WTC11 (cell line): ENCODE measurements around the gene TBX10. TPM values are rescaled to one million over a fixed set of nuclear protein-coding genes. Genes with fewer than 3 reads are reported as not detected.

Experiments
- ATAC-seq: fragments of 200-7000 bp; cut with Tn5 transposase; 2 replicates; pipeline ENCODE4 v1.10.0; 2021; ENCODE audit warnings: mild to moderate bottlenecking, moderate library complexity
- Bru-seq: library from RNA; stranded (reverse); fragments of 400-500 nt; gene quantifications from one replicate; lab custom pipeline; 2021; lab: Mats Ljungman, UMichigan
- CTCF ChIA-PET: fragments of 300-600 bp; sonication (Branson Sonifier 250); formaldehyde crosslinking; loops from one replicate; lab custom pipeline; 2021; ENCODE audit warnings: antibody characterized with exemption; lab: Charles Lee
- POLR2A ChIA-PET: fragments of 350-600 bp; sonication (Branson Sonifier 250); formaldehyde crosslinking; loops from one replicate; lab custom pipeline; 2021; ENCODE audit warnings: antibody characterized with exemption; lab: Charles Lee
- DNase-seq: peaks from one replicate; pipeline ENCODE4 v3.0.0; 2021; ENCODE audit warnings: low spot score
- H3K27ac Mint-ChIP-seq: 2 replicates; pipeline ENCODE4 v1.8.0; 2021; ENCODE audit warnings: mixed read lengths
- H3K27me3 Mint-ChIP-seq: 2 replicates; pipeline ENCODE4 v1.8.0; 2021; ENCODE audit warnings: low read depth, mild to moderate bottlenecking, moderate library complexity, mixed read lengths
- H3K36me3 Mint-ChIP-seq: 2 replicates; pipeline ENCODE4 v1.8.0; 2021; ENCODE audit warnings: mixed read lengths
- H3K4me1 Mint-ChIP-seq: 2 replicates; pipeline ENCODE4 v1.8.0; 2022; ENCODE audit warnings: mixed read lengths
- H3K4me3 Mint-ChIP-seq: 2 replicates; pipeline ENCODE4 v1.8.0; 2021; ENCODE audit warnings: mild to moderate bottlenecking, moderate library complexity, mixed read lengths
- H3K9me3 Mint-ChIP-seq: 2 replicates; pipeline ENCODE4 v1.8.0; 2021; ENCODE audit warnings: mixed read lengths
- CREB1 ChIP-seq: sonication (generic); formaldehyde crosslinking; IDR thresholded peaks from 2 replicates; pipeline ENCODE4 v1.8.0; 2023; ENCODE audit warnings: mild to moderate bottlenecking, missing genetic modification reagents
- GABPB1 ChIP-seq: sonication (generic); formaldehyde crosslinking; IDR thresholded peaks from 2 replicates; pipeline ENCODE4 v1.8.1; 2023; ENCODE audit warnings: mild to moderate bottlenecking, missing genetic modification reagents
- GRHL2 ChIP-seq: fragments of 250-450 bp; sonication (Bioruptor Pico); IDR thresholded peaks from 2 replicates; pipeline ENCODE4 v1.8.0; 2022; ENCODE audit warnings: mild to moderate bottlenecking, moderate library complexity; ENCODE audit not compliant: insufficient replicate concordance, severe bottlenecking
- MYBL2 ChIP-seq: sonication (generic); formaldehyde crosslinking; IDR thresholded peaks from 2 replicates; pipeline ENCODE4 v1.8.1; 2023; ENCODE audit warnings: mild to moderate bottlenecking, moderate library complexity, missing genetic modification reagents
- NFATC4 ChIP-seq: fragments of 250-450 bp; sonication (Bioruptor Pico); IDR thresholded peaks from 2 replicates; pipeline ENCODE4 v1.9.0; 2021; ENCODE audit warnings: mild to moderate bottlenecking
- NFE2L1 ChIP-seq: sonication (generic); formaldehyde crosslinking; IDR thresholded peaks from 2 replicates; pipeline ENCODE4 v1.8.1; 2023; ENCODE audit warnings: missing genetic modification reagents
- SMAD4 ChIP-seq: sonication (generic); formaldehyde crosslinking; IDR thresholded peaks from 2 replicates; pipeline ENCODE4 v1.8.0; 2022; ENCODE audit warnings: mild to moderate bottlenecking, missing genetic modification reagents
- TP53 ChIP-seq: sonication (generic); formaldehyde crosslinking; IDR thresholded peaks from 2 replicates; pipeline ENCODE4 v1.8.1; 2023; ENCODE audit warnings: mild to moderate bottlenecking, missing genetic modification reagents
- ZNF263 ChIP-seq: sonication (generic); formaldehyde crosslinking; IDR thresholded peaks from 2 replicates; pipeline ENCODE4 v1.8.1; 2022; ENCODE audit warnings: low read depth, mild to moderate bottlenecking, moderate library complexity, missing genetic modification reagents
- ZNF416 ChIP-seq: fragments of 250-450 bp; sonication (Bioruptor Pico); IDR thresholded peaks from 2 replicates; pipeline ENCODE4 v1.9.0; 2021; ENCODE audit warnings: mild to moderate bottlenecking, inconsistent platforms
- ZNF423 ChIP-seq: fragments of 250-450 bp; sonication (Bioruptor Pico); IDR thresholded peaks from 2 replicates; pipeline ENCODE4 v2.1.2; 2022; ENCODE audit warnings: mild to moderate bottlenecking, moderate library complexity
- ZNF671 ChIP-seq: fragments of 250-450 bp; sonication (Bioruptor Pico); IDR thresholded peaks from 2 replicates; pipeline ENCODE4 v1.8.0; 2021; ENCODE audit warnings: mild to moderate bottlenecking
- long read RNA-seq, 3 experiments: library from RNA in 1 of 3; library from capped mRNA in 1 of 3; library from polyadenylated mRNA in 1 of 3; unstranded in 2 of 3; stranded (forward) in 1 of 3; transcript quantifications; one replicate each; pipeline ENCODE4 v2.0.0, GENCODE V29; 2021
- total RNA-seq: library from RNA; stranded (reverse); gene quantifications from 3 replicates; pipeline ENCODE4 v1.2.3, GENCODE V29; 2021
- TF ChIP-seq, protein P1 (sequence below): sonication (generic); formaldehyde crosslinking; conservative IDR thresholded peaks from 2 replicates; pipeline ENCODE4 v1.8.1; 2022; ENCODE audit warnings: mild to moderate bottlenecking, missing genetic modification reagents
- TF ChIP-seq, protein P2 (sequence below): sonication (generic); formaldehyde crosslinking; IDR thresholded peaks from 2 replicates; pipeline ENCODE4 v1.8.0; 2022; ENCODE audit warnings: mild to moderate bottlenecking, missing genetic modification reagents
- TF ChIP-seq, protein P3 (sequence below): sonication (generic); formaldehyde crosslinking; IDR thresholded peaks from 2 replicates; pipeline ENCODE4 v1.8.0; 2023; ENCODE audit warnings: missing genetic modification reagents, mild to moderate bottlenecking, borderline replicate concordance
- TF ChIP-seq, protein P4 (sequence below): sonication (generic); formaldehyde crosslinking; IDR thresholded peaks from 2 replicates; pipeline ENCODE4 v1.8.0; 2023; ENCODE audit warnings: missing genetic modification reagents
- TF ChIP-seq, protein P5 (sequence below): sonication (generic); formaldehyde crosslinking; IDR thresholded peaks from 2 replicates; pipeline ENCODE4 v1.8.0; 2022; ENCODE audit warnings: missing genetic modification reagents
- TF ChIP-seq, protein P6 (sequence below): sonication (generic); formaldehyde crosslinking; conservative IDR thresholded peaks from 2 replicates; pipeline ENCODE4 v1.8.1; 2023; ENCODE audit warnings: mild to moderate bottlenecking, low read depth, missing genetic modification reagents, moderate library complexity
- TF ChIP-seq, protein P7 (sequence below): sonication (generic); formaldehyde crosslinking; IDR thresholded peaks from 2 replicates; pipeline ENCODE4 v1.8.1; 2023; ENCODE audit warnings: mild to moderate bottlenecking, missing genetic modification reagents, moderate library complexity

TBX10 gene
- 0.21 TPM in 1 of 3 replicates, not detected in the others for total RNA-seq
- percentile 11 among the genes with signal in this experiment for Bru-seq, nascent RNA
- long read RNA-seq, experiment 1, partial matches to known transcripts, result 1 of 1 reads
- long read RNA-seq, experiment 1, other reads (novel, unspliced or antisense), result 0 of 1 reads
- long read RNA-seq, experiment 2, result 0 reads
- long read RNA-seq, experiment 3, result 0 reads

DNA sequence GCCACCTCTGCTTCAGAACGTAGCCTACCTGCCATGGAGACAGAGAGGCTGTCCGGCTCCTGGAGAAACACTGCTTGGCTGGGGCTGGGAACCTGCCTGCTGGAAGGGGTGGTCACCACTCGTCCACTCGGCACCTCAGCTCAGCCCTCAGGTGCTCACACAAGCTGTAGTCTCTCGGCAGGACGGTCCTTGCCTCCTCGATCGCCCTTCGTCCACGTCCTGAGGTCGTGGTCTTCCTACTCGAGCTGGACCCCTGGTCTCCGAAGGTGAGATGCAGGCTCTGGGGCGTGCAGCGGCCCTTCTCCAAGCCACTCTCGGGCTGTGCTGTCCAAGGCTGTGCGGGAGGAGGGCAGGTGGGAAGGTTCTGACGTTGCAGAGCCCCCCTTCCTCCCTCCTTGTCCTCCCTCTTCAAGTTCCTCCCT lies at the start of gene TBX10:
TSS of gene TBX10 (minus strand) at position 326 of the 422 bp plus-strand sequence. CDS start at position 35, 291 bp downstream.
- Mint-ChIP-seq H3K9me3 (peaks cover 3% of the 10 kb centered on the region; the same call in 1 of the 2 replicates), H3K27me3 (peaks cover 30% of the 10 kb centered on the region), H3K4me1 (peaks cover 5% of the 10 kb centered on the region), H3K27ac (no peak within 1 kb of the TSS), H3K4me3 (no peak within 1 kb of the TSS), H3K36me3 (no peaks in the 10 kb centered on the region)
- CTCF ChIA-PET, result interaction anchor here (0.8 to 4.5 kb wide), 6 partner anchors 10 to 59 kb away, joined by 3 to 43 read pairs (median 6); partner anchors contain the start of genes ALDH3B2 and NUDT8
- TF ChIP-seq ZNF671 (CRISPR knock-in tag), result no peak
- ATAC-seq, result no peak
- no peak for DNase-seq
- POLR2A ChIA-PET, result no interaction called here

DNA sequence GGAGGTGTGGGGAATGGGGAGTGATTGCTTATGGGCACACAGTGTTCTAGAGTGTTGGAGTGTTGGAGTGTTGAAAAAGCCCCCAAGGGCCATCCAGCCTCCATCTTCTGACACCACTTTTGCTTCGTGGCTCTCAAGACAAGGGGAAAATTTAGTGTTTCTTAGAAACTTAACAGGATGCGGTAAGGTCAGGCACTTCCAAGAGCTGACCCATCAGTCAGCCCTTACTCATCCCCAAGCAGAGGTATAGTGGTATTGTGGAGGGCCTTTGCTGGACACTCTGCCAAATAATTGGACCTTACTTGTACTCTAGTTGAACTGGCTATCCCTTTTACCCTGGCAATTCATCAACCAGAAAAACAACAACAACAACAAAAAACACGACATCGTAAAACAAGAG lies 49.6 kb upstream of the TBX10 start:
- ATAC-seq (no peak), DNase-seq (no peak)
- H3K4me1 Mint-ChIP-seq, result peaks cover 5% of the 10 kb centered on the region; the same call in 1 of the 2 replicates
- CTCF ChIA-PET, result no interaction called here
- no peak overlapping the region for H3K27ac Mint-ChIP-seq
- H3K36me3 Mint-ChIP-seq, result no peaks in the 10 kb centered on the region
- H3K9me3 Mint-ChIP-seq, result no peaks in the 10 kb centered on the region
- no peak overlapping the region for H3K4me3 Mint-ChIP-seq
- H3K27me3 Mint-ChIP-seq, result no peaks in the 10 kb centered on the region; the same call in 1 of the 2 replicates
- POLR2A ChIA-PET, result no interaction called here
- TF ChIP-seq, protein P1, sequence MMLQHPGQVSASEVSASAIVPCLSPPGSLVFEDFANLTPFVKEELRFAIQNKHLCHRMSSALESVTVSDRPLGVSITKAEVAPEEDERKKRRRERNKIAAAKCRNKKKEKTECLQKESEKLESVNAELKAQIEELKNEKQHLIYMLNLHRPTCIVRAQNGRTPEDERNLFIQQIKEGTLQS (CRISPR knock-in tag), result no peak
- TF ChIP-seq, protein P2, sequence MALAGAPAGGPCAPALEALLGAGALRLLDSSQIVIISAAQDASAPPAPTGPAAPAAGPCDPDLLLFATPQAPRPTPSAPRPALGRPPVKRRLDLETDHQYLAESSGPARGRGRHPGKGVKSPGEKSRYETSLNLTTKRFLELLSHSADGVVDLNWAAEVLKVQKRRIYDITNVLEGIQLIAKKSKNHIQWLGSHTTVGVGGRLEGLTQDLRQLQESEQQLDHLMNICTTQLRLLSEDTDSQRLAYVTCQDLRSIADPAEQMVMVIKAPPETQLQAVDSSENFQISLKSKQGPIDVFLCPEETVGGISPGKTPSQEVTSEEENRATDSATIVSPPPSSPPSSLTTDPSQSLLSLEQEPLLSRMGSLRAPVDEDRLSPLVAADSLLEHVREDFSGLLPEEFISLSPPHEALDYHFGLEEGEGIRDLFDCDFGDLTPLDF (CRISPR knock-in tag), result no peak
- no peak for TF ChIP-seq MYBL2
- TF ChIP-seq, protein P3, sequence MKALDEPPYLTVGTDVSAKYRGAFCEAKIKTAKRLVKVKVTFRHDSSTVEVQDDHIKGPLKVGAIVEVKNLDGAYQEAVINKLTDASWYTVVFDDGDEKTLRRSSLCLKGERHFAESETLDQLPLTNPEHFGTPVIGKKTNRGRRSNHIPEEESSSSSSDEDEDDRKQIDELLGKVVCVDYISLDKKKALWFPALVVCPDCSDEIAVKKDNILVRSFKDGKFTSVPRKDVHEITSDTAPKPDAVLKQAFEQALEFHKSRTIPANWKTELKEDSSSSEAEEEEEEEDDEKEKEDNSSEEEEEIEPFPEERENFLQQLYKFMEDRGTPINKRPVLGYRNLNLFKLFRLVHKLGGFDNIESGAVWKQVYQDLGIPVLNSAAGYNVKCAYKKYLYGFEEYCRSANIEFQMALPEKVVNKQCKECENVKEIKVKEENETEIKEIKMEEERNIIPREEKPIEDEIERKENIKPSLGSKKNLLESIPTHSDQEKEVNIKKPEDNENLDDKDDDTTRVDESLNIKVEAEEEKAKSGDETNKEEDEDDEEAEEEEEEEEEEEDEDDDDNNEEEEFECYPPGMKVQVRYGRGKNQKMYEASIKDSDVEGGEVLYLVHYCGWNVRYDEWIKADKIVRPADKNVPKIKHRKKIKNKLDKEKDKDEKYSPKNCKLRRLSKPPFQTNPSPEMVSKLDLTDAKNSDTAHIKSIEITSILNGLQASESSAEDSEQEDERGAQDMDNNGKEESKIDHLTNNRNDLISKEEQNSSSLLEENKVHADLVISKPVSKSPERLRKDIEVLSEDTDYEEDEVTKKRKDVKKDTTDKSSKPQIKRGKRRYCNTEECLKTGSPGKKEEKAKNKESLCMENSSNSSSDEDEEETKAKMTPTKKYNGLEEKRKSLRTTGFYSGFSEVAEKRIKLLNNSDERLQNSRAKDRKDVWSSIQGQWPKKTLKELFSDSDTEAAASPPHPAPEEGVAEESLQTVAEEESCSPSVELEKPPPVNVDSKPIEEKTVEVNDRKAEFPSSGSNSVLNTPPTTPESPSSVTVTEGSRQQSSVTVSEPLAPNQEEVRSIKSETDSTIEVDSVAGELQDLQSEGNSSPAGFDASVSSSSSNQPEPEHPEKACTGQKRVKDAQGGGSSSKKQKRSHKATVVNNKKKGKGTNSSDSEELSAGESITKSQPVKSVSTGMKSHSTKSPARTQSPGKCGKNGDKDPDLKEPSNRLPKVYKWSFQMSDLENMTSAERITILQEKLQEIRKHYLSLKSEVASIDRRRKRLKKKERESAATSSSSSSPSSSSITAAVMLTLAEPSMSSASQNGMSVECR (CRISPR knock-in tag), result no peak
- no peak for TF ChIP-seq GRHL2 (CRISPR knock-in tag)
- TF ChIP-seq GABPB1 (CRISPR knock-in tag), result no peak
- TF ChIP-seq TP53 (CRISPR knock-in tag), result no peak
- TF ChIP-seq ZNF416 (CRISPR knock-in tag), result no peak
- TF ChIP-seq, protein P4, sequence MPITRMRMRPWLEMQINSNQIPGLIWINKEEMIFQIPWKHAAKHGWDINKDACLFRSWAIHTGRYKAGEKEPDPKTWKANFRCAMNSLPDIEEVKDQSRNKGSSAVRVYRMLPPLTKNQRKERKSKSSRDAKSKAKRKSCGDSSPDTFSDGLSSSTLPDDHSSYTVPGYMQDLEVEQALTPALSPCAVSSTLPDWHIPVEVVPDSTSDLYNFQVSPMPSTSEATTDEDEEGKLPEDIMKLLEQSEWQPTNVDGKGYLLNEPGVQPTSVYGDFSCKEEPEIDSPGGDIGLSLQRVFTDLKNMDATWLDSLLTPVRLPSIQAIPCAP (CRISPR knock-in tag), result no peak
- no peak for TF ChIP-seq SMAD4 (CRISPR knock-in tag)
- TF ChIP-seq, protein P5, sequence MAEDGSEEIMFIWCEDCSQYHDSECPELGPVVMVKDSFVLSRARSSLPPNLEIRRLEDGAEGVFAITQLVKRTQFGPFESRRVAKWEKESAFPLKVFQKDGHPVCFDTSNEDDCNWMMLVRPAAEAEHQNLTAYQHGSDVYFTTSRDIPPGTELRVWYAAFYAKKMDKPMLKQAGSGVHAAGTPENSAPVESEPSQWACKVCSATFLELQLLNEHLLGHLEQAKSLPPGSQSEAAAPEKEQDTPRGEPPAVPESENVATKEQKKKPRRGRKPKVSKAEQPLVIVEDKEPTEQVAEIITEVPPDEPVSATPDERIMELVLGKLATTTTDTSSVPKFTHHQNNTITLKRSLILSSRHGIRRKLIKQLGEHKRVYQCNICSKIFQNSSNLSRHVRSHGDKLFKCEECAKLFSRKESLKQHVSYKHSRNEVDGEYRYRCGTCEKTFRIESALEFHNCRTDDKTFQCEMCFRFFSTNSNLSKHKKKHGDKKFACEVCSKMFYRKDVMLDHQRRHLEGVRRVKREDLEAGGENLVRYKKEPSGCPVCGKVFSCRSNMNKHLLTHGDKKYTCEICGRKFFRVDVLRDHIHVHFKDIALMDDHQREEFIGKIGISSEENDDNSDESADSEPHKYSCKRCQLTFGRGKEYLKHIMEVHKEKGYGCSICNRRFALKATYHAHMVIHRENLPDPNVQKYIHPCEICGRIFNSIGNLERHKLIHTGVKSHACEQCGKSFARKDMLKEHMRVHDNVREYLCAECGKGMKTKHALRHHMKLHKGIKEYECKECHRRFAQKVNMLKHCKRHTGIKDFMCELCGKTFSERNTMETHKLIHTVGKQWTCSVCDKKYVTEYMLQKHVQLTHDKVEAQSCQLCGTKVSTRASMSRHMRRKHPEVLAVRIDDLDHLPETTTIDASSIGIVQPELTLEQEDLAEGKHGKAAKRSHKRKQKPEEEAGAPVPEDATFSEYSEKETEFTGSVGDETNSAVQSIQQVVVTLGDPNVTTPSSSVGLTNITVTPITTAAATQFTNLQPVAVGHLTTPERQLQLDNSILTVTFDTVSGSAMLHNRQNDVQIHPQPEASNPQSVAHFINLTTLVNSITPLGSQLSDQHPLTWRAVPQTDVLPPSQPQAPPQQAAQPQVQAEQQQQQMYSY, result no peak
- TF ChIP-seq NFE2L1 (CRISPR knock-in tag), result no peak
- TF ChIP-seq ZNF263 (CRISPR knock-in tag), result no peak
- TF ChIP-seq, protein P6, sequence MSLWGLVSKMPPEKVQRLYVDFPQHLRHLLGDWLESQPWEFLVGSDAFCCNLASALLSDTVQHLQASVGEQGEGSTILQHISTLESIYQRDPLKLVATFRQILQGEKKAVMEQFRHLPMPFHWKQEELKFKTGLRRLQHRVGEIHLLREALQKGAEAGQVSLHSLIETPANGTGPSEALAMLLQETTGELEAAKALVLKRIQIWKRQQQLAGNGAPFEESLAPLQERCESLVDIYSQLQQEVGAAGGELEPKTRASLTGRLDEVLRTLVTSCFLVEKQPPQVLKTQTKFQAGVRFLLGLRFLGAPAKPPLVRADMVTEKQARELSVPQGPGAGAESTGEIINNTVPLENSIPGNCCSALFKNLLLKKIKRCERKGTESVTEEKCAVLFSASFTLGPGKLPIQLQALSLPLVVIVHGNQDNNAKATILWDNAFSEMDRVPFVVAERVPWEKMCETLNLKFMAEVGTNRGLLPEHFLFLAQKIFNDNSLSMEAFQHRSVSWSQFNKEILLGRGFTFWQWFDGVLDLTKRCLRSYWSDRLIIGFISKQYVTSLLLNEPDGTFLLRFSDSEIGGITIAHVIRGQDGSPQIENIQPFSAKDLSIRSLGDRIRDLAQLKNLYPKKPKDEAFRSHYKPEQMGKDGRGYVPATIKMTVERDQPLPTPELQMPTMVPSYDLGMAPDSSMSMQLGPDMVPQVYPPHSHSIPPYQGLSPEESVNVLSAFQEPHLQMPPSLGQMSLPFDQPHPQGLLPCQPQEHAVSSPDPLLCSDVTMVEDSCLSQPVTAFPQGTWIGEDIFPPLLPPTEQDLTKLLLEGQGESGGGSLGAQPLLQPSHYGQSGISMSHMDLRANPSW (CRISPR knock-in tag), result no peak
- TF ChIP-seq CREB1, result no peak
- TF ChIP-seq, protein P7, sequence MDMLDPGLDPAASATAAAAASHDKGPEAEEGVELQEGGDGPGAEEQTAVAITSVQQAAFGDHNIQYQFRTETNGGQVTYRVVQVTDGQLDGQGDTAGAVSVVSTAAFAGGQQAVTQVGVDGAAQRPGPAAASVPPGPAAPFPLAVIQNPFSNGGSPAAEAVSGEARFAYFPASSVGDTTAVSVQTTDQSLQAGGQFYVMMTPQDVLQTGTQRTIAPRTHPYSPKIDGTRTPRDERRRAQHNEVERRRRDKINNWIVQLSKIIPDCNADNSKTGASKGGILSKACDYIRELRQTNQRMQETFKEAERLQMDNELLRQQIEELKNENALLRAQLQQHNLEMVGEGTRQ (CRISPR knock-in tag), result no peak
- TF ChIP-seq ZNF423, result no peak
- no peak for TF ChIP-seq NFATC4 (CRISPR knock-in tag)
- TF ChIP-seq, all 79 proteins: peak for 0
